Measurements from ENCODE around the gene PCYT2. TPM values are rescaled to one million over a fixed set of nuclear protein-coding genes. Genes with fewer than 3 reads are reported as not detected.

Gene PCYT2
- polyA plus RNA-seq, 1 experiment = 44.2 TPM

GRCh38 chr17:81878294-81878693, 32.9 kb downstream of the PCYT2 start:
- TF ChIP-seq CTCF (IDR thresholded peaks at IDR 0.05; ENCODE audit: insufficient read depth, low read depth, low read length) = no peak
- Histone ChIP-seq H3K4me3 (ENCODE audit: low read depth, low read length) (no peak overlapping the region), H3K27me3 (ENCODE audit: control insufficient read depth, insufficient read depth, low read length) (no peaks in the 10 kb centered on the region), H3K36me3 (ENCODE audit: control insufficient read depth, insufficient read depth, low read length) (0 out of 2 replicates have a peak, but pooled peaks cover 5% of the 10 kb centered on the region)
- ChIA-PET CTCF (interaction anchor here (0.7 kb wide), 1 partner anchor 81 kb away, joined by 3 read pairs; no protein-coding TSS in a partner anchor), POLR2A (no interaction called here)
- DNase-seq (ENCODE audit: low read depth) = no peak

- H3K36me3 ChIP-seq (ENCODE audit: control insufficient read depth, insufficient read depth, low read length) = 0 out of 2 replicates have a peak, but pooled peaks cover 5% of the 10 kb centered on the region
- no peaks in the 10 kb centered on the region for H3K27me3 ChIP-seq (ENCODE audit: control insufficient read depth, insufficient read depth, low read length)
- H3K4me3 ChIP-seq (ENCODE audit: low read depth, low read length) = no peak overlapping the region
- ChIA-PET CTCF (interaction anchor here (0.7 kb wide), 1 partner anchor 82 kb away, joined by 3 read pairs; no protein-coding TSS in a partner anchor), POLR2A (no interaction called here)
- DNase-seq (ENCODE audit: low read depth) = no peak
- TF ChIP-seq CTCF (IDR thresholded peaks at IDR 0.05; ENCODE audit: insufficient read depth, low read depth, low read length) = no peak
Measured at GRCh38 chr17:81877569-81877968, 33.6 kb downstream of the PCYT2 start.

- Histone ChIP-seq H3K36me3 (ENCODE audit: control insufficient read depth, insufficient read depth, low read length) (peaks cover 20% of the 10 kb centered on the region), H3K27me3 (ENCODE audit: control insufficient read depth, insufficient read depth, low read length) (no peaks in the 10 kb centered on the region), H3K4me3 (ENCODE audit: low read depth, low read length) (peak overlapping the region; percentile 55)
- DNase-seq (ENCODE audit: low read depth) = no peak
- TF ChIP-seq CTCF (IDR thresholded peaks at IDR 0.05; ENCODE audit: insufficient read depth, low read depth, low read length) = peak; percentile 20; the same call in 1 of the 2 replicates
- CTCF ChIA-PET = interaction anchor here (0.8 to 1.3 kb wide), 2 partner anchors 14 to 319 kb away, joined by 3 read pairs; partner anchors contain the start of gene FAAP100
- POLR2A ChIA-PET = interaction anchor here (0.6 kb wide), 1 partner anchor 12 kb away, joined by 5 read pairs; no protein-coding TSS in a partner anchor
Measured at GRCh38 chr17:81871387-81872230, 39.6 kb downstream of the PCYT2 start.

- CTCF ChIA-PET = interaction anchor here (1.3 to 2.4 kb wide), 2 partner anchors 52 to 319 kb away, joined by 3 to 6 read pairs; partner anchors contain the start of gene FAAP100
- Histone ChIP-seq H3K4me3 (ENCODE audit: low read depth, low read length) (peak within 1 kb of the TSS; percentile 55), H3K36me3 (ENCODE audit: control insufficient read depth, insufficient read depth, low read length) (peaks cover 24% of the 10 kb centered on the region), H3K27me3 (ENCODE audit: control insufficient read depth, insufficient read depth, low read length) (no peaks in the 10 kb centered on the region)
- POLR2A ChIA-PET = no interaction called here
- TF ChIP-seq CTCF (IDR thresholded peaks at IDR 0.05; ENCODE audit: insufficient read depth, low read depth, low read length) = no peak
- DNase-seq (ENCODE audit: low read depth) = no peak
Measured at GRCh38 chr17:81870981-81871386, 40.2 kb downstream of the PCYT2 start, which contains the start of gene ARHGDIA. Gene ARHGDIA (minus strand): TSS chr17:81871337. CDS start chr17:81869930, 1,407 bp downstream.

Data from BJ (cell line).